Measurements from ENCODE around the gene KIF5A.
A peak's percentile ranks its signal among the peaks of the same experiment; 100 is the strongest.
"Not testable (repeated sequence)": the region's sequence is repeated elsewhere in the genome, so short reads cannot be mapped to it uniquely, and the experiment has no call there.

The KIF5A gene

DNA sequence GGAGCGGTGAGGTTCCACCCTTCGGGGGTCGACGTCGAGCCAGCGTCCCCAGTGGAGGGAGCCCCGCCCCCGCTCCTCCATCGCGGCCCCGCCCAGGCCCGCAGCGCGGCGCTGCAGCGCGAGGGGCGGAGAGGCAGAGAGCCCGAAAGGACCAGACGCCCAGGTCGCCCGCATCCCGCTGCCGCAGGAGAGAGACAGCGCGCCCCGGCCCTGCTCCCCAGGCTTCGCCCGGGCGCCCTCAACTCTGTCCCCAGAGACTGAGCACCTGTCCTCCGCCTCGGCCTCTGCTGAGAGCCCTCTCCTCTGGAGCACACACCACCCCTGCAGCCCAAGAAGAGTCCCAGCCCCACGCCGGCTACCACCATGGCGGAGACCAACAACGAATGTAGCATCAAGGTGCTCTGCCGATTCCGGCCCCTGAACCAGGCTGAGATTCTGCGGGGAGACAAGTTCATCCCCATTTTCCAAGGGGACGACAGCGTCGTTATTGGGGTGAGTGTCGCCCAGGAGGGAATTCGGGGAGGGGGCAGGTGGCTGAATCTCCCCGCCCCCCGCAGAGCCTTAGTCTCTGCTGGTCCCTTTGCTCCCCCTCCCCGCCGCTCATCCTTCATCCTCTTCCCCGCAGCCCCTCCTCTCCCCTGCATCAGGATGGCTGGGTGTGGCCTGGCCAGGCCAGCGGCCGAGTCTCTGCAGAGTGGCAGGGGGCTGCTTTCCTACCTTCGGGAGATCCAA, at the start of gene KIF5A:
KIF5A (plus strand) TSS at position 136 of the 732 bp plus-strand sequence; CDS start at position 364, 228 bp downstream.
- Histone ChIP-seq H3K4me1 (peaks cover 16% of the 10 kb centered on the region), H3K27me3 (ENCODE audit: low read depth) (0 out of 2 replicates have a peak, but pooled peaks cover 2% of the 10 kb centered on the region), H3K4me3 (peak within 1 kb of the TSS; percentile 8; the same call in 1 of the 2 replicates), H3K36me3 (replicated peaks) (peaks cover 6% of the 10 kb centered on the region; the same call in 1 of the 2 replicates), H3K9me3 (no peaks in the 10 kb centered on the region)
- peak in 1 of 2 experiments; percentile 48 for DNase-seq (ENCODE audit: low spot score in 2 of 2)
- in situ Hi-C loops (cut with MboI; ENCODE audit: low sequenced_read_pairs), result no loop called here

DNA sequence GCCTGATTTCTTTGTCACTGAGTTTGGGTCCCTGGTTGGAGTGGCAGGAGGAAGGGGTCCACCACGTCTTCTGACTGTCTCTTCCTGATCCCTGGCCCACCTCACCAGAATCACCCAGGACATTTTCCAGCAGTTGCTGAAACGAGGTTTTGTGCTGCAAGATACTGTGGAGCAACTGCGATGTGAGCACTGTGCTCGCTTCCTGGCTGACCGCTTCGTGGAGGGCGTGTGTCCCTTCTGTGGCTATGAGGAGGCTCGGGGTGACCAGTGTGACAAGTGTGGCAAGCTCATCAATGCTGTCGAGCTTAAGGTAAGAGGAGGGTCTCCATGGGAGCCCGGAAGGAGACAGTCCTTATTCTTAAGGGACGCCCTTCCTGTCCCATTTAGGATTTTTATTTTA, 49.6 kb upstream of the KIF5A start:
- H3K4me3 ChIP-seq, result no peak overlapping the region
- H3K36me3 ChIP-seq (replicated peaks), result peaks cover 94% of the 10 kb centered on the region
- H3K4me1 ChIP-seq, result peaks cover 8% of the 10 kb centered on the region
- in situ Hi-C loops (cut with MboI; ENCODE audit: low sequenced_read_pairs), result no loop called here
- no peaks in the 10 kb centered on the region for H3K27me3 ChIP-seq (ENCODE audit: low read depth)
- H3K9me3 ChIP-seq, result no peaks in the 10 kb centered on the region
- DNase-seq (ENCODE audit: low spot score in 2 of 2), result no peak

- H3K4me3 ChIP-seq; H3K27me3 ChIP-seq (ENCODE audit: low read depth); DNase-seq (ENCODE audit: low spot score in 2 of 2); in situ Hi-C loops (cut with MboI; ENCODE audit: low sequenced_read_pairs); H3K9me3 ChIP-seq; H3K4me1 ChIP-seq: not testable (repeated sequence)
- peaks cover 89% of the 10 kb centered on the region for H3K36me3 ChIP-seq (replicated peaks)
These were observed 47.4 kb upstream of the KIF5A start for GRCh38 chr12:57502311-57502969.

DNA sequence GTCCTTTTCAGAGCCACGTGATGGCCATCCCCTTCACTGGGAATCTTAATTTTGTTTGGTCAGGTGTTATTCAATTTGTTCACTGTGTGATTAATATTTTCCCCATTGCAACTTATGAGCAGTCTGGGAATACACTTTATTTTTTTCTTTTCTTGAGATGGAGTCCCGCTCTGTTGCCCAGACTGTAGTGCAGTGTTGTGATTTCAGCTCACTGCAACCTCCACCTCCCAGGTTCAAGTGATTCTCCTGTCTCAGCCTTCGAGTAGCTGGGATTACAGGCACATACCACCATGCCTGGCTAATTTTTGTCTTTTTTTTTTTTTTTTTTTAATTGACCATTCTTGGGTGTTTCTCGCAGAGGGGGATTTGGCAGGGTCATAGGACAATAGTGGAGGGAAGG, 43.3 kb upstream of the KIF5A start:
- in situ Hi-C loops (cut with MboI; ENCODE audit: low sequenced_read_pairs); H3K4me1 ChIP-seq; H3K9me3 ChIP-seq; H3K27me3 ChIP-seq (ENCODE audit: low read depth); H3K4me3 ChIP-seq; DNase-seq (ENCODE audit: low spot score in 2 of 2): not testable (repeated sequence)
- H3K36me3 ChIP-seq (replicated peaks), result peaks cover 79% of the 10 kb centered on the region

- in situ Hi-C loops (cut with MboI; ENCODE audit: low sequenced_read_pairs); H3K4me1 ChIP-seq; H3K9me3 ChIP-seq; H3K27me3 ChIP-seq (ENCODE audit: low read depth); DNase-seq (ENCODE audit: low spot score in 2 of 2); H3K4me3 ChIP-seq: not testable (repeated sequence)
- H3K36me3 ChIP-seq (replicated peaks), result peaks cover 79% of the 10 kb centered on the region
These were observed 42.0 kb upstream of the KIF5A start for GRCh38 chr12:57507796-57508195.

- in situ Hi-C loops (cut with MboI; ENCODE audit: low sequenced_read_pairs), result no loop called here
These were observed 38.7 kb upstream of the KIF5A start for GRCh38 chr12:57511161-57511560.

GRCh38 chr12:57511588-57512325, 38.1 kb upstream of the KIF5A start:
- Histone ChIP-seq H3K27me3 (ENCODE audit: low read depth) (no peaks in the 10 kb centered on the region), H3K4me3 (no peak overlapping the region), H3K4me1 (no peaks in the 10 kb centered on the region), H3K36me3 (replicated peaks) (peaks cover 81% of the 10 kb centered on the region), H3K9me3 (no peaks in the 10 kb centered on the region)
- DNase-seq (ENCODE audit: low spot score in 2 of 2), result no peak
- in situ Hi-C loops (cut with MboI; ENCODE audit: low sequenced_read_pairs), result no loop called here

More at GRCh38 chr12:57511161-57511560, 38.7 kb upstream of the KIF5A start:
- Histone ChIP-seq H3K36me3 (replicated peaks) (peaks cover 80% of the 10 kb centered on the region), H3K27me3 (ENCODE audit: low read depth) (no peaks in the 10 kb centered on the region), H3K4me1 (no peaks in the 10 kb centered on the region), H3K4me3 (no peak overlapping the region), H3K9me3 (no peaks in the 10 kb centered on the region)
- no peak for DNase-seq (ENCODE audit: low spot score in 2 of 2)

- in situ Hi-C loops (cut with MboI; ENCODE audit: low sequenced_read_pairs), result no loop called here
- Histone ChIP-seq H3K4me3 (no peak overlapping the region), H3K9me3 (no peaks in the 10 kb centered on the region), H3K27me3 (ENCODE audit: low read depth) (no peaks in the 10 kb centered on the region), H3K4me1 (no peaks in the 10 kb centered on the region; the same call in 1 of the 2 replicates), H3K36me3 (replicated peaks) (peaks cover 90% of the 10 kb centered on the region)
- DNase-seq (ENCODE audit: low spot score in 2 of 2), result no peak
These were observed 37.2 kb upstream of the KIF5A start for GRCh38 chr12:57512665-57513064.

GRCh38 chr12:57513266-57513665, 36.6 kb upstream of the KIF5A start:
- DNase-seq (ENCODE audit: low spot score in 2 of 2), result no peak
- no peaks in the 10 kb centered on the region for H3K9me3 ChIP-seq
- peaks cover 3% of the 10 kb centered on the region for H3K4me1 ChIP-seq
- in situ Hi-C loops (cut with MboI; ENCODE audit: low sequenced_read_pairs), result no loop called here
- peaks cover 96% of the 10 kb centered on the region for H3K36me3 ChIP-seq (replicated peaks)
- no peak overlapping the region for H3K4me3 ChIP-seq
- H3K27me3 ChIP-seq (ENCODE audit: low read depth), result no peaks in the 10 kb centered on the region

GRCh38 chr12:57513677-57514076, 36.2 kb upstream of the KIF5A start:
- H3K4me3 ChIP-seq; DNase-seq (ENCODE audit: low spot score in 2 of 2); H3K4me1 ChIP-seq; H3K9me3 ChIP-seq; in situ Hi-C loops (cut with MboI; ENCODE audit: low sequenced_read_pairs); H3K27me3 ChIP-seq (ENCODE audit: low read depth): not testable (repeated sequence)
- H3K36me3 ChIP-seq (replicated peaks), result peaks cover 99% of the 10 kb centered on the region

DNA sequence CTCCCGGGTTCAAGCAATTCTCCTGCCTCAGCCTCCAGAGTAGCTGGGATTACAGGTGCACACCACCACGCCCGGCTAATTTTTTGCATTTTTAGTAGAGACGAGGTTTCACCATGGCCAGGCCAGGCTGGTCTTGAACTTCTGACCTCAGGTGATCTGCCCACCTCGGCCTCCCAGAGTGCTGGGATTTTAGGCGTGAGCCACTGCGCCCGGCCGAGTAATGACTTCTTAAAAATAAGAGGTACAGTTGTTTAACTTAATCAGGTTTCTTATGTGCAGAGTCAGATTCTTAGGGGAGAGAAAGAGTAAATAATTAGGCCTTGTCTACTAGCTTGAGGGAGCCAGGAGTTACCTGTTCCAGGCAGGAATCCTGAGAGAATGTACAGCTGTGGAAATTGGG, 35.6 kb upstream of the KIF5A start:
- in situ Hi-C loops (cut with MboI; ENCODE audit: low sequenced_read_pairs); DNase-seq (ENCODE audit: low spot score in 2 of 2); H3K4me3 ChIP-seq; H3K4me1 ChIP-seq; H3K9me3 ChIP-seq; H3K27me3 ChIP-seq (ENCODE audit: low read depth): not testable (repeated sequence)
- H3K36me3 ChIP-seq (replicated peaks), result peaks cover 99% of the 10 kb centered on the region

DNA sequence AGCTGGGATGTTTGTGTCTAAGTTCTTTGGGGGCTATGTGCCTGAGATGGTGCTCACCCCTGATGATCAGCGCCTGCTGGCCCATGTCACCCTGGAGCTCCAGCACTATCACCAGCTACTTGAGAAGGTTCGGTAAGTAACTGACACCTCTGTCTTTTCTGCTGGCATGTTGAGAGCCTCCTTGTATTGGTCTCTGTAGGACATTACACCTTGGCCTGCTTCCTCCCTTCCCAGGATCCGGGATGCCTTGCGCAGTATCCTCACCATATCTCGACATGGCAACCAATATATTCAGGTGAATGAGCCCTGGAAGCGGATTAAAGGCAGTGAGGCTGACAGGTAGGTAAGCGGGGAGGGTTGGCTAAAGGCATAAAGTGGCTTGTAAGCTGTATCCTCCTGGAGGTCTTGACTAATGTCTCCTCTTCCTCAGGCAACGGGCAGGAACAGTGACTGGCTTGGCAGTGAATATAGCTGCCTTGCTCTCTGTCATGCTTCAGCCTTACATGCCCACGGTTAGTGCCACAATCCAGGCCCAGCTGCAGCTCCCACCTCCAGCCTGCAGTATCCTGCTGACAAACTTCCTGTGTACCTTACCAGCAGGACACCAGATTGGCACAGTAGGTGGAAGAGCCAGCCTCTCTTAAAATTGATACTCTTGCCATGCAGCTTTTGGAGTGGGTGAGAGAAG, 35.0 kb upstream of the KIF5A start:
- Histone ChIP-seq H3K9me3 (no peaks in the 10 kb centered on the region), H3K27me3 (ENCODE audit: low read depth) (no peaks in the 10 kb centered on the region), H3K4me3 (no peak overlapping the region), H3K36me3 (replicated peaks) (peaks cover 99% of the 10 kb centered on the region), H3K4me1 (peaks cover 4% of the 10 kb centered on the region)
- DNase-seq (ENCODE audit: low spot score in 2 of 2), result no peak
- in situ Hi-C loops (cut with MboI; ENCODE audit: low sequenced_read_pairs), result no loop called here

- no peak for DNase-seq (ENCODE audit: low spot score in 2 of 2)
- H3K36me3 ChIP-seq (replicated peaks), result peaks cover 98% of the 10 kb centered on the region
- H3K27me3 ChIP-seq (ENCODE audit: low read depth), result no peaks in the 10 kb centered on the region
- peaks cover 4% of the 10 kb centered on the region for H3K4me1 ChIP-seq
- H3K4me3 ChIP-seq, result no peak overlapping the region
- in situ Hi-C loops (cut with MboI; ENCODE audit: low sequenced_read_pairs), result no loop called here
- no peaks in the 10 kb centered on the region for H3K9me3 ChIP-seq
These were observed 34.4 kb upstream of the KIF5A start for GRCh38 chr12:57515408-57515933.
